Transverse colon (tissue), 4 donors: ENCODE data around the gene ZNF431. TPM values are rescaled to one million over a fixed set of nuclear protein-coding genes. Genes with fewer than 3 reads are reported as not detected.

Experiments used
- DNase-seq: peaks from one replicate; pipeline ENCODE4 v3.0.0-alpha.2; 2019
- H3K27ac ChIP-seq, 4 donors: fragments of 200-600 bp; sonication (generic); 2 replicates each; pipeline ENCODE4 v1.5.1; 2016 to 2018; ENCODE audit warnings: inconsistent platforms in 4 of 4
- H3K27me3 ChIP-seq: fragments of 200-600 bp; sonication (generic); 2 replicates; pipeline ENCODE4 v1.5.1; 2017; ENCODE audit warnings: inconsistent platforms
- H3K36me3 ChIP-seq, 4 donors: fragments of 200-600 bp; sonication (generic); 2 replicates each; pipeline ENCODE4 v1.5.1; 2017 to 2019; ENCODE audit warnings: inconsistent platforms in 4 of 4
- H3K4me1 ChIP-seq, 4 donors: fragments of 200-600 bp; sonication (generic); 2 replicates each; pipeline ENCODE4 v1.5.1; 2017 to 2020; ENCODE audit warnings: inconsistent platforms in 4 of 4
- H3K4me3 ChIP-seq, 4 donors: fragments of 200-600 bp; sonication (generic); 1 replicate in 1 of 4; 2 replicates in 3 of 4; pipeline versions ENCODE4 v1.5.1 to v1.6.1; 2017 to 2019; ENCODE audit warnings: inconsistent platforms in 4 of 4
- H3K9me3 ChIP-seq, 2 donors: fragments of 200-600 bp; sonication (generic); 2 replicates each; pipeline ENCODE4 v1.5.1; 2017 to 2019; ENCODE audit warnings: inconsistent platforms in 2 of 2
- CTCF ChIP-seq, 5 experiments: fragments of 200-600 bp in 3 of 5; fragments of 450-650 bp in 2 of 5; sonication (generic) in 3 of 5; IDR thresholded peaks; 1 replicate in 2 of 5; 2 replicates in 3 of 5; pipeline ENCODE4 v1.5.1; 2016 to 2017; ENCODE audit warnings: antibody characterized with exemption in 5 of 5, inconsistent platforms in 3 of 5, mild to moderate bottlenecking in 2 of 5, moderate library complexity in 1 of 5
- EP300 ChIP-seq: sonication (generic); formaldehyde crosslinking; IDR thresholded peaks from one replicate; pipeline ENCODE4 v1.6.1; 2017; ENCODE audit warnings: antibody characterized with exemption, low read depth
- POLR2A ChIP-seq: fragments of 450-650 bp; IDR thresholded peaks from one replicate; pipeline ENCODE4 v1.6.1; 2016; ENCODE audit warnings: antibody characterized with exemption, mild to moderate bottlenecking, moderate library complexity
- POLR2AphosphoS5 ChIP-seq, 3 donors: sonication (generic); formaldehyde crosslinking; IDR thresholded peaks; one replicate each; pipeline ENCODE4 v1.6.1; 2016; ENCODE audit warnings: antibody characterized with exemption in 3 of 3
- WGBS, 2 donors: methylation state at CpG; one replicate each; pipeline ENCODE4 v1.1.5; 2018; ENCODE audit warnings: low coverage in 1 of 2; 5-methylcytosine and 5-hydroxymethylcytosine counted together
- in situ Hi-C, 4 donors: fragments of 200-750 bp; cut with MboI; loops; one replicate each; pipeline versions ENCODE4 v1.15.0 to v1.15.1; 2017; ENCODE audit warnings: low sequenced_read_pairs in 3 of 4, low pct_ligation_motif_present in 1 of 4, low pct_unique_long_range_greater_than_20kb in 1 of 4
- intact Hi-C: fragments of 100-400 bp; cut with DNase I; formaldehyde crosslinking; loops from one replicate; pipeline ENCODE4 v1.15.1; 2023; ENCODE audit warnings: low total_unique reads
- total RNA-seq, 4 donors: library from RNA; depleted of rRNA; stranded (reverse); fragments of >200 nt; gene quantifications; one replicate each; pipeline ENCODE4 v1.1.0, GENCODE V29; 2016

ZNF431 gene
- total RNA-seq, 4 donors from 2014 or later, result 7.4 to 18.0 (median 17.4) TPM

- in situ Hi-C loops, result no loop called here
- TF ChIP-seq POLR2AphosphoS5 (IDR thresholded peaks at IDR 0.05) (no peak), CTCF (IDR thresholded peaks at IDR 0.05) (no peak), EP300 (no peak), POLR2A (no peak)
- H3K4me3 ChIP-seq, result no peak overlapping the region
Measured at GRCh38 chr19:21117041-21117907, 24.6 kb upstream of the ZNF431 start.

GRCh38 chr19:21126078-21126477 is 15.8 kb upstream of the ZNF431 start:
- Histone ChIP-seq H3K27ac (no peak overlapping the region), H3K4me3 (no peak overlapping the region), H3K9me3 (peaks cover 0 to 4% of the 10 kb centered on the region in 2 donors), H3K36me3 (peaks cover 0 to 7% (median 0%) of the 10 kb centered on the region in 4 donors), H3K4me1 (no peaks in the 10 kb centered on the region), H3K27me3 (no peaks in the 10 kb centered on the region)
- in situ Hi-C loops (no loop called here), intact Hi-C loops (no loop called here)
- no peak for DNase-seq
- no peak for TF ChIP-seq POLR2A
- TF ChIP-seq EP300, result no peak
- TF ChIP-seq CTCF (IDR thresholded peaks at IDR 0.05), result no peak

More at GRCh38 chr19:21117041-21117907, 24.6 kb upstream of the ZNF431 start:
- WGBS, 2 donors, result 95% methylated on average over 2 of the region's 2 CpGs
- Histone ChIP-seq H3K27me3 (no peaks in the 10 kb centered on the region), H3K36me3 (peaks cover 0 to 45% (median 9%) of the 10 kb centered on the region in 4 donors), H3K9me3 (peaks cover 25 to 48% of the 10 kb centered on the region in 2 donors), H3K27ac (no peak overlapping the region), H3K4me1 (no peaks in the 10 kb centered on the region)
- no peak for DNase-seq
- intact Hi-C loops, result no loop called here

- Histone ChIP-seq H3K27me3 (no peaks in the 10 kb centered on the region), H3K36me3 (peaks cover 0 to 4% (median 0%) of the 10 kb centered on the region in 4 donors), H3K4me3 (no peak overlapping the region), H3K9me3 (no peaks in the 10 kb centered on the region), H3K4me1 (no peaks in the 10 kb centered on the region), H3K27ac (no peak overlapping the region)
- TF ChIP-seq CTCF (IDR thresholded peaks at IDR 0.05) (no peak), EP300 (no peak), POLR2A (no peak), POLR2AphosphoS5 (IDR thresholded peaks at IDR 0.05) (no peak)
- in situ Hi-C loops, result no loop called here
- DNase-seq, result no peak
- intact Hi-C loops, result no loop called here
- 47 to 50% methylated on average over 2 of the region's 2 CpGs for WGBS, 2 donors
Measured at GRCh38 chr19:21127001-21127400, 14.8 kb upstream of the ZNF431 start.

- H3K36me3 ChIP-seq, result no peaks in the 10 kb centered on the region
- H3K4me1 ChIP-seq, result no peaks in the 10 kb centered on the region
- in situ Hi-C loops (no loop called here), intact Hi-C loops (no loop called here)
- H3K27me3 ChIP-seq, result no peaks in the 10 kb centered on the region
- no peak overlapping the region for H3K4me3 ChIP-seq
- TF ChIP-seq CTCF (IDR thresholded peaks at IDR 0.05), result no peak
- TF ChIP-seq POLR2A, result no peak
- TF ChIP-seq POLR2AphosphoS5 (IDR thresholded peaks at IDR 0.05), result no peak
- no peak for TF ChIP-seq EP300
- WGBS, 2 donors, result 6 to 56% methylated on average over 2 to 4 of the region's 4 CpGs
- no peak overlapping the region for H3K27ac ChIP-seq
- no peak for DNase-seq
- H3K9me3 ChIP-seq, result no peaks in the 10 kb centered on the region
Measured at GRCh38 chr19:21127898-21128297, 13.9 kb upstream of the ZNF431 start.
